Mesenchymal stem cell (in vitro differentiated cells and primary cell): ENCODE measurements around the gene DENND2D.

Source experiments
- DNase-seq: peaks from one replicate; pipeline ENCODE4 v3.0.0-alpha.2; 2013
- H2AFZ ChIP-seq: one replicate; pipeline ENCODE4 v1.6.1; 2013; ENCODE audit warnings: low read depth, mild to moderate bottlenecking, control low read depth, inconsistent platforms, low read length, moderate library complexity
- H2AK5ac ChIP-seq: 2 replicates; pipeline ENCODE4 v1.6.1; 2013; ENCODE audit warnings: low read length, moderate library complexity, mild to moderate bottlenecking, inconsistent platforms; ENCODE audit not compliant: severe bottlenecking
- H2BK120ac ChIP-seq: one replicate; pipeline ENCODE4 v1.6.1; 2013; ENCODE audit warnings: low read depth, mild to moderate bottlenecking, inconsistent platforms, low read length, moderate library complexity
- H2BK12ac ChIP-seq, 2 experiments: one replicate each; pipeline ENCODE4 v1.6.1; 2013; ENCODE audit warnings: inconsistent platforms in 2 of 2, low read length in 2 of 2, mild to moderate bottlenecking in 2 of 2, moderate library complexity in 2 of 2, control low read depth in 1 of 2
- H2BK15ac ChIP-seq: one replicate; pipeline ENCODE4 v1.6.1; 2013; ENCODE audit warnings: mild to moderate bottlenecking, low read depth, inconsistent platforms; ENCODE audit not compliant: poor library complexity, severe bottlenecking
- H2BK5ac ChIP-seq: 2 replicates; pipeline ENCODE4 v1.6.1; 2013; ENCODE audit warnings: low read depth, mild to moderate bottlenecking, low read length, control low read depth, inconsistent platforms; ENCODE audit not compliant: poor library complexity, severe bottlenecking
- H3K14ac ChIP-seq, 2 experiments: one replicate each; pipeline ENCODE4 v1.6.1; 2013; ENCODE audit warnings: inconsistent platforms in 2 of 2, low read length in 2 of 2, control low read depth in 1 of 2, mild to moderate bottlenecking in 1 of 2, moderate library complexity in 1 of 2
- H3K18ac ChIP-seq, 2 experiments: one replicate each; pipeline ENCODE4 v1.6.1; 2013; ENCODE audit warnings: inconsistent platforms in 2 of 2, low read length in 2 of 2, control low read depth in 1 of 2, low read depth in 1 of 2, mild to moderate bottlenecking in 1 of 2
- H3K23ac ChIP-seq, 2 experiments: one replicate each; pipeline ENCODE4 v1.6.1; 2013; ENCODE audit warnings: inconsistent platforms in 2 of 2, low read length in 2 of 2, mild to moderate bottlenecking in 2 of 2, moderate library complexity in 2 of 2, control low read depth in 1 of 2
- H3K27ac ChIP-seq: 2 replicates; pipeline ENCODE4 v1.5.1; 2013; ENCODE audit warnings: mild to moderate bottlenecking, moderate library complexity, low read length, control low read depth, inconsistent platforms; ENCODE audit not compliant: poor library complexity, severe bottlenecking
- H3K27me3 ChIP-seq, 2 experiments: 2 replicates each; pipeline versions ENCODE4 v1.6.1 to v1.7.0; 2013; ENCODE audit warnings: low read length in 2 of 2, mild to moderate bottlenecking in 2 of 2, moderate library complexity in 2 of 2, control low read depth in 1 of 2, inconsistent platforms in 1 of 2; ENCODE audit not compliant: control insufficient read depth in 1 of 2, insufficient read depth in 1 of 2
- H3K36me3 ChIP-seq, 2 experiments: 2 replicates each; pipeline versions ENCODE4 v1.6.1 to v1.7.0; 2013; ENCODE audit warnings: low read length in 2 of 2, control low read depth in 1 of 2, inconsistent platforms in 1 of 2, low read depth in 1 of 2, mild to moderate bottlenecking in 1 of 2; ENCODE audit not compliant: insufficient read depth in 2 of 2, control insufficient read depth in 1 of 2
- H3K4ac ChIP-seq, 2 experiments: one replicate each; pipeline ENCODE4 v1.6.1; 2013; ENCODE audit warnings: inconsistent platforms in 2 of 2, low read length in 2 of 2, mild to moderate bottlenecking in 2 of 2, moderate library complexity in 2 of 2, control low read depth in 1 of 2, low read depth in 1 of 2
- H3K4me1 ChIP-seq: 2 replicates; pipeline ENCODE4 v1.6.1; 2013; ENCODE audit warnings: low read depth, low read length, control low read depth; ENCODE audit not compliant: control insufficient read depth, insufficient read depth
- H3K4me2 ChIP-seq: 2 replicates; pipeline ENCODE4 v1.6.1; 2013; ENCODE audit warnings: low read length, mild to moderate bottlenecking, inconsistent platforms; ENCODE audit not compliant: poor library complexity, severe bottlenecking
- H3K4me3 ChIP-seq, 2 experiments: 2 replicates each; pipeline versions ENCODE4 v1.5.1 to v1.7.0; 2013; ENCODE audit warnings: low read length in 2 of 2, mild to moderate bottlenecking in 2 of 2, control low read depth in 1 of 2, low read depth in 1 of 2; ENCODE audit not compliant: insufficient read depth in 1 of 2
- H3K79me1 ChIP-seq: replicated peaks from 2 replicates; pipeline ENCODE4 v1.6.1; 2013; ENCODE audit warnings: mild to moderate bottlenecking, control low read depth, low read length, inconsistent platforms; ENCODE audit not compliant: poor library complexity, severe bottlenecking
- H3K9ac ChIP-seq: 2 replicates; pipeline ENCODE4 v1.7.0; 2013; ENCODE audit warnings: mild to moderate bottlenecking, low read length, moderate library complexity
- H3K9me3 ChIP-seq: 2 replicates; pipeline ENCODE4 v1.7.0; 2013; ENCODE audit warnings: mild to moderate bottlenecking, low read length; ENCODE audit not compliant: control insufficient read depth
- H4K8ac ChIP-seq: one replicate; pipeline ENCODE4 v1.6.1; 2013; ENCODE audit warnings: inconsistent platforms, mild to moderate bottlenecking, low read length, moderate library complexity
- H4K91ac ChIP-seq: one replicate; pipeline ENCODE4 v1.6.1; 2013; ENCODE audit warnings: mild to moderate bottlenecking, low read length, inconsistent platforms
- WGBS: methylation state at CpG from one replicate; pipeline ENCODE4 v1.1.7; 2013; ENCODE audit warnings: mixed read lengths; 5-methylcytosine and 5-hydroxymethylcytosine counted together

The DENND2D gene

DNA sequence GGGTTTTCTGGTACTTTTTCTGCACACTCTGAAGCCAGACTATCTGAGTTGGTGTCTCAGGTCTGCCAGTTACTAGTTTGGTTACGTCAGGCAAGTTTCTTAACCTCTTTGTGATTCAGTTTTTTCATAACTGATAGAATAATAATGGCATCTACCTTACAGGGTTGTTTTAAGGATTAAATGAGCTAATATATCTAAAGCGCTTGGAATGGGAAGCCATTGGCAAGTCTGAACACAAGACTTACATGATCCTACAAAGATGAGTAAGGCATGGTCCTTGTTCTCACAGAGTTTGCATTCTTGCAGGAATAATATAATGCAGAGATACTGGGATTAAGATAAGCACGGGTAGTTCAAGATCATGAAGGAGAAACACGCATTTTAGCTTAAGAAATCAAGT, 9.2 kb upstream of the DENND2D start:
- no peak overlapping the region for H3K4me3 ChIP-seq
- WGBS, result 100% methylated on average over 1 of the region's 4 CpGs
- H4K91ac ChIP-seq, result no peak overlapping the region
- no peaks in the 10 kb centered on the region for H3K9me3 ChIP-seq
- no peak overlapping the region for H3K18ac ChIP-seq
- H3K36me3 ChIP-seq, result peaks cover 0 to 4% of the 10 kb centered on the region in 2 experiments
- DNase-seq, result no peak
- H2BK5ac ChIP-seq, result no peak overlapping the region
- H3K14ac ChIP-seq, result no peak overlapping the region
- H3K23ac ChIP-seq, result no peak overlapping the region
- H2BK12ac ChIP-seq, result no peak overlapping the region
- no peak overlapping the region for H2BK120ac ChIP-seq
- H3K9ac ChIP-seq, result no peak overlapping the region
- peaks cover 3% of the 10 kb centered on the region for H3K4me1 ChIP-seq
- H4K8ac ChIP-seq, result no peak overlapping the region
- H2BK15ac ChIP-seq, result no peak overlapping the region
- H3K27me3 ChIP-seq, result peaks cover 8 to 30% of the 10 kb centered on the region in 2 experiments
- no peak overlapping the region for H2AK5ac ChIP-seq
- no peak overlapping the region for H3K27ac ChIP-seq
- no peak overlapping the region for H2AFZ ChIP-seq
- no peak overlapping the region for H3K4ac ChIP-seq
- no peak overlapping the region for H3K4me2 ChIP-seq
- no peaks in the 10 kb centered on the region for H3K79me1 ChIP-seq

DNA sequence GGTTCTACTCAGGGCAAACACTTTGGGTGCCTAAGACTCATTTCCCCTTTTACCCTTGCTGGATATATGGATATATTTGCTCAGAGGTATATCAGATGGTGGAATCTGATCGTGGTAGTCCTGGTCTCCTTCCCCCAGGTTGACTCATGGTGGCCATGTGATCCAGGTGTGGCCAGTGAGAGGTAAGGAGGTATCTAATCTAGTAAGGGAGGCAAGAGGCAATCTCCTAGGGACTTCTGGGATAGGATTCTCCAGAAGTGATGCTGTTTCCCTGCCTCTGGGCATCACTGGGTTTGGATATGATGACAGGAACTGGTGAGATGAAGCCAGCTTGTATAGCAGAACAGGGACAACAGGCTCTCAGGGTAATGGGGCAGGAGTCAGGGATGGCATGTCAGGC, 8.5 kb upstream of the DENND2D start:
- H3K4ac ChIP-seq, result no peak overlapping the region
- no peak overlapping the region for H2BK120ac ChIP-seq
- peaks cover 0 to 4% of the 10 kb centered on the region in 2 experiments for H3K36me3 ChIP-seq
- H3K14ac ChIP-seq, result no peak overlapping the region
- no peak overlapping the region for H3K18ac ChIP-seq
- WGBS, result 19% methylated on average over 1 of the region's 1 CpG
- H3K27me3 ChIP-seq, result peaks cover 13 to 32% of the 10 kb centered on the region in 2 experiments
- no peak overlapping the region for H2AK5ac ChIP-seq
- H2BK12ac ChIP-seq, result no peak overlapping the region
- no peak overlapping the region for H3K4me3 ChIP-seq
- no peak overlapping the region for H2BK15ac ChIP-seq
- H2BK5ac ChIP-seq, result no peak overlapping the region
- H3K4me1 ChIP-seq, result peaks cover 8% of the 10 kb centered on the region
- no peak overlapping the region for H3K4me2 ChIP-seq
- H2AFZ ChIP-seq, result no peak overlapping the region
- no peak overlapping the region for H4K91ac ChIP-seq
- no peaks in the 10 kb centered on the region for H3K79me1 ChIP-seq
- H3K23ac ChIP-seq, result no peak overlapping the region
- H4K8ac ChIP-seq, result no peak overlapping the region
- H3K9me3 ChIP-seq, result no peaks in the 10 kb centered on the region
- no peak overlapping the region for H3K27ac ChIP-seq
- no peak overlapping the region for H3K9ac ChIP-seq
- no peak for DNase-seq

DNA sequence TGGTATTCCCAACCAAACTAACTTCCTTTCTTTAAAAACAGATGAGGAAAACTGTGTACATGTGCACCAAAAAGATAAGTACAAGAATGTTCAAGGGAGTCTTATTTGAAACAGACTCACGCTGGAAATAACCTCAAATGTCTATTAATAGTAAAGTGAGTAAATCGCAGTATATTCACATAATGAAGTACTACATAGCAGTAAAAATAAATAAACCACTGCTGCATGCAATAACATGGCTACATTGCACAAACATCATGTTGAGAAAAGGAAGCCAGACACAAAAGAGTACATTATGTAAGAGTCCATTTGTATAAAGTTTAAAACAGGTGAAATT, 5.2 kb upstream of the DENND2D start:
- no CpG with 5 or more reads among the region's 2 CpGs for WGBS
- Histone ChIP-seq H3K4ac (no peak overlapping the region), H3K4me1 (peaks cover 13% of the 10 kb centered on the region), H2BK12ac (no peak overlapping the region), H3K36me3 (no peaks in the 10 kb centered on the region), H2BK15ac (no peak overlapping the region), H3K9ac (no peak overlapping the region), H2BK120ac (no peak overlapping the region), H3K23ac (no peak overlapping the region), H3K9me3 (no peaks in the 10 kb centered on the region), H3K18ac (no peak overlapping the region), H3K14ac (no peak overlapping the region), H2BK5ac (no peak overlapping the region), H3K4me3 (no peak overlapping the region), H4K8ac (no peak overlapping the region), H3K27me3 (peaks cover 13 to 27% of the 10 kb centered on the region in 2 experiments), H3K4me2 (no peak overlapping the region), H4K91ac (no peak overlapping the region), H3K79me1 (no peaks in the 10 kb centered on the region), H2AK5ac (no peak overlapping the region), H3K27ac (no peak overlapping the region), H2AFZ (no peak overlapping the region)
- DNase-seq, result peak; percentile 62

DNA sequence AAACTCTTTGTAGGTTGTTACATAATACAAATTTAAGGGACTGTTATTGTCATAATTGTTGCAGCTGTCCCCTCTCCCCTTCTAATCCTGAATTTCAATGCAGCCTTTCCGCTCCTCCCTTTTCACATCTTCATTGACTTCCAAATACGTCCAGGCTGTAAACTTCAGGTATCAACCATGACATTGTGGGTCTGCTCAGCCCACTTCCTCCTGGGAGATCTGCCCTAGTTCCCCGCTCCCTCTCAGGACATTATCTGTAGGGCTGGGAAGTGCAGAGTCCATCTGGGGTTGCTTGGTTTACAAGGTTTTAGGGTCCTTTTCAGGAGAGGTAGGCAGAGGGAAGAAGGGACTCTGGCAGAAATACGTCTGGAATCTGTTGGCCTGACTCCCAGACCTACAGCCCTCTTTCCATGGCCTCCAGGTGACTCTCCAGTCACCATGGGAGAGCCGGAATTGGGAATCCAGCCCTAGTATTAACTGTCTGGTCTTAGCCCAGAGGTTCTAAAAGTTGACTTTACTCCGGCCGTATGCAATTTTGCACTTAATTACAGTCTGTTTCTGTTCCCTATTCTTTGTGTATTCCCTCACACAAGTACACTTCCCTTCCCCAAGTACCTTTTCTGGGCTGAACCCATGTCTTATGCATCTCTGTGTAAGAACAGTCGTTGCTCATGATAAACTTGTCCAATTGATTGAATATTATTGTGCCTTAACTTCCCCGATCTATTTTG, 4.7 kb upstream of the DENND2D start:
- no peak overlapping the region for H3K4me2 ChIP-seq
- H2BK120ac ChIP-seq, result no peak overlapping the region
- no peak overlapping the region for H3K9ac ChIP-seq
- no peak overlapping the region for H2AK5ac ChIP-seq
- peak overlapping the region in 1 of 2 experiments; percentile 76 for H3K4me3 ChIP-seq
- H2BK15ac ChIP-seq, result no peak overlapping the region
- H3K4ac ChIP-seq, result no peak overlapping the region
- no peak overlapping the region for H4K91ac ChIP-seq
- H3K9me3 ChIP-seq, result no peaks in the 10 kb centered on the region
- H3K36me3 ChIP-seq, result peaks cover 0 to 3% of the 10 kb centered on the region in 2 experiments
- peaks cover 13 to 22% of the 10 kb centered on the region in 2 experiments for H3K27me3 ChIP-seq
- no peak overlapping the region for H2BK12ac ChIP-seq
- no peak overlapping the region for H3K27ac ChIP-seq
- no peak overlapping the region for H3K18ac ChIP-seq
- H3K79me1 ChIP-seq, result no peaks in the 10 kb centered on the region
- H2AFZ ChIP-seq, result no peak overlapping the region
- WGBS, result 81% methylated on average over 9 of the region's 9 CpGs
- H2BK5ac ChIP-seq, result no peak overlapping the region
- H3K4me1 ChIP-seq, result peaks cover 13% of the 10 kb centered on the region
- no peak overlapping the region for H4K8ac ChIP-seq
- DNase-seq, result no peak
- H3K23ac ChIP-seq, result no peak overlapping the region
- no peak overlapping the region for H3K14ac ChIP-seq
